KMS-11 (cell line): ENCODE data around the gene NIPBL.

Source experiments
- H2AFZ ChIP-seq: fragments of 200-600 bp; sonication (generic); 2 replicates; pipeline ENCODE4 v1.6.1; 2016; ENCODE audit warnings: antibody characterized with exemption, mixed run types, low read depth
- H3K27ac ChIP-seq: fragments of 200-600 bp; sonication (generic); 2 replicates; pipeline ENCODE4 v1.6.1; 2016; ENCODE audit warnings: mild to moderate bottlenecking, mixed run types
- H3K27me3 ChIP-seq: fragments of 200-600 bp; sonication (generic); 2 replicates; pipeline ENCODE4 v1.6.1; 2017; ENCODE audit warnings: mild to moderate bottlenecking, low read depth, mixed run types, moderate library complexity; ENCODE audit not compliant: insufficient read depth
- H3K36me3 ChIP-seq: fragments of 200-600 bp; sonication (generic); 2 replicates; pipeline ENCODE4 v1.6.1; 2017; ENCODE audit warnings: mild to moderate bottlenecking, mixed run types; ENCODE audit not compliant: insufficient read depth
- H3K4me1 ChIP-seq: fragments of 200-600 bp; sonication (generic); 2 replicates; pipeline ENCODE4 v1.6.1; 2016; ENCODE audit warnings: mild to moderate bottlenecking, low read depth, mixed run types; ENCODE audit not compliant: poor library complexity, severe bottlenecking
- H3K4me2 ChIP-seq: fragments of 200-600 bp; sonication (generic); 2 replicates; pipeline ENCODE4 v1.7.0; 2016; ENCODE audit warnings: mild to moderate bottlenecking, mixed run types
- H3K4me3 ChIP-seq: fragments of 200-600 bp; sonication (generic); IDR thresholded peaks from 2 replicates; pipeline ENCODE4 v1.6.1; 2017; ENCODE audit warnings: low read depth, low read length, mixed read lengths; ENCODE audit not compliant: insufficient read depth
- H3K79me2 ChIP-seq: fragments of 200-600 bp; sonication (generic); 2 replicates; pipeline ENCODE4 v1.6.1; 2016; ENCODE audit warnings: low read depth, mixed run types; ENCODE audit not compliant: insufficient read depth
- H3K9ac ChIP-seq: fragments of 200-600 bp; sonication (generic); 2 replicates; pipeline ENCODE4 v1.6.1; 2016; ENCODE audit warnings: mild to moderate bottlenecking, mixed run types
- H4K20me1 ChIP-seq: fragments of 200-600 bp; sonication (generic); 2 replicates; pipeline ENCODE4 v1.6.1; 2016; ENCODE audit warnings: mild to moderate bottlenecking, mixed run types; ENCODE audit not compliant: insufficient read depth
- CTCF ChIP-seq: fragments of 200-600 bp; sonication (generic); conservative IDR thresholded peaks from 2 replicates; pipeline ENCODE4 v1.6.1; 2017; ENCODE audit warnings: low read depth, mild to moderate bottlenecking, antibody characterized with exemption, low read length, moderate library complexity, mixed read lengths

The NIPBL gene

GRCh38 chr5:37060030-37060429 is 183.5 kb downstream of the NIPBL start:
- Histone ChIP-seq H2AFZ (no peak overlapping the region), H3K79me2 (no peaks in the 10 kb centered on the region), H3K9ac (no peak overlapping the region), H3K36me3 (no peaks in the 10 kb centered on the region), H3K4me1 (peaks cover 30% of the 10 kb centered on the region), H3K4me2 (no peak overlapping the region), H4K20me1 (no peaks in the 10 kb centered on the region), H3K27ac (no peak overlapping the region), H3K4me3 (no peak overlapping the region), H3K27me3 (no peaks in the 10 kb centered on the region)
- TF ChIP-seq CTCF, result no peak

GRCh38 chr5:37063739-37064138 is 187.2 kb downstream of the NIPBL start:
- Histone ChIP-seq H3K27ac (no peak overlapping the region), H3K27me3 (no peaks in the 10 kb centered on the region), H3K4me2 (no peak overlapping the region), H3K4me3 (no peak overlapping the region), H3K36me3 (no peaks in the 10 kb centered on the region), H3K9ac (no peak overlapping the region), H4K20me1 (no peaks in the 10 kb centered on the region), H2AFZ (no peak overlapping the region), H3K4me1 (no peaks in the 10 kb centered on the region), H3K79me2 (no peaks in the 10 kb centered on the region)
- TF ChIP-seq CTCF, result no peak

- Histone ChIP-seq H3K4me2 (no peak overlapping the region), H3K4me3 (no peak overlapping the region), H3K27me3 (no peaks in the 10 kb centered on the region), H3K79me2 (no peaks in the 10 kb centered on the region), H2AFZ (no peak overlapping the region), H3K27ac (no peak overlapping the region), H3K9ac (no peak overlapping the region), H3K36me3 (no peaks in the 10 kb centered on the region), H4K20me1 (no peaks in the 10 kb centered on the region), H3K4me1 (no peaks in the 10 kb centered on the region)
- TF ChIP-seq CTCF, result no peak
Observed at GRCh38 chr5:37064442-37064841, 187.9 kb downstream of the NIPBL start.

GRCh38 chr5:37071487-37071886 is 194.9 kb downstream of the NIPBL start:
- Histone ChIP-seq H3K4me3 (no peak overlapping the region), H3K4me2 (no peak overlapping the region), H3K27ac (no peak overlapping the region), H3K36me3 (no peaks in the 10 kb centered on the region), H3K4me1 (no peaks in the 10 kb centered on the region), H3K79me2 (no peaks in the 10 kb centered on the region), H3K27me3 (no peaks in the 10 kb centered on the region), H4K20me1 (no peaks in the 10 kb centered on the region), H2AFZ (no peak overlapping the region), H3K9ac (no peak overlapping the region)
- no peak for TF ChIP-seq CTCF
